Colonic mucosa (tissue), 4 donors: ENCODE measurements around the gene AFAP1L2. TPM values are rescaled to one million over a fixed set of nuclear protein-coding genes. Genes with fewer than 3 reads are reported as not detected.

ENCODE experiments used
- DNase-seq: peaks from one replicate; pipeline ENCODE4 v3.0.0-alpha.2; 2020
- H3K27ac ChIP-seq: fragments of 200-600 bp; one replicate; pipeline ENCODE4 v1.8.0; 2021
- H3K27me3 ChIP-seq: fragments of 200-600 bp; one replicate; pipeline ENCODE4 v1.8.0; 2021
- H3K36me3 ChIP-seq: fragments of 200-600 bp; one replicate; pipeline ENCODE4 v1.8.0; 2021
- H3K4me1 ChIP-seq: fragments of 200-600 bp; one replicate; pipeline ENCODE4 v1.8.0; 2021; ENCODE audit warnings: mild to moderate bottlenecking
- H3K4me3 ChIP-seq: fragments of 200-600 bp; one replicate; pipeline ENCODE4 v1.8.0; 2021
- H3K9ac ChIP-seq, 2 donors: one replicate each; pipeline ENCODE4 v1.7.0; 2013; ENCODE audit warnings: control low read depth in 2 of 2, low read depth in 2 of 2, low read length in 2 of 2
- H3K9me3 ChIP-seq: fragments of 200-600 bp; one replicate; pipeline ENCODE4 v1.8.0; 2021
- intact Hi-C: fragments of 100-400 bp; cut with DNase I; formaldehyde crosslinking; loops from one replicate; pipeline ENCODE4 v1.14.1; 2022
- total RNA-seq, 2 donors: library from RNA; stranded (reverse); fragmentation: NEBNext Ultra II Directional in 1 of 2; extraction: Animal tissue kit (Norgen Biotek cat#: 25700) in 1 of 2; gene quantifications; one replicate each; pipeline ENCODE4 v1.2.1, GENCODE V29; 2021
- TF ChIP-seq, protein P1 (sequence below): fragments of 200-600 bp; IDR thresholded peaks from one replicate; pipeline ENCODE4 v1.8.0; 2022; ENCODE audit warnings: antibody characterized with exemption, mild to moderate bottlenecking
- donor health status: healthy.
- donor health status: DM: no; HTN: no; CAD: no.
- donor health status: DM: no; HTN: no; CAD: no.

Gene AFAP1L2
- total RNA-seq, 2 donors from 2014 or later, result 7.9 to 13.7 TPM

- no peak for DNase-seq
- H3K9me3 ChIP-seq, result no peaks in the 10 kb centered on the region
- H3K9ac ChIP-seq, result no peak overlapping the region
- no peaks in the 10 kb centered on the region for H3K27me3 ChIP-seq
- no peaks in the 10 kb centered on the region for H3K36me3 ChIP-seq
- no peak overlapping the region for H3K27ac ChIP-seq
- intact Hi-C loops, result no loop called here
- TF ChIP-seq, protein P1, sequence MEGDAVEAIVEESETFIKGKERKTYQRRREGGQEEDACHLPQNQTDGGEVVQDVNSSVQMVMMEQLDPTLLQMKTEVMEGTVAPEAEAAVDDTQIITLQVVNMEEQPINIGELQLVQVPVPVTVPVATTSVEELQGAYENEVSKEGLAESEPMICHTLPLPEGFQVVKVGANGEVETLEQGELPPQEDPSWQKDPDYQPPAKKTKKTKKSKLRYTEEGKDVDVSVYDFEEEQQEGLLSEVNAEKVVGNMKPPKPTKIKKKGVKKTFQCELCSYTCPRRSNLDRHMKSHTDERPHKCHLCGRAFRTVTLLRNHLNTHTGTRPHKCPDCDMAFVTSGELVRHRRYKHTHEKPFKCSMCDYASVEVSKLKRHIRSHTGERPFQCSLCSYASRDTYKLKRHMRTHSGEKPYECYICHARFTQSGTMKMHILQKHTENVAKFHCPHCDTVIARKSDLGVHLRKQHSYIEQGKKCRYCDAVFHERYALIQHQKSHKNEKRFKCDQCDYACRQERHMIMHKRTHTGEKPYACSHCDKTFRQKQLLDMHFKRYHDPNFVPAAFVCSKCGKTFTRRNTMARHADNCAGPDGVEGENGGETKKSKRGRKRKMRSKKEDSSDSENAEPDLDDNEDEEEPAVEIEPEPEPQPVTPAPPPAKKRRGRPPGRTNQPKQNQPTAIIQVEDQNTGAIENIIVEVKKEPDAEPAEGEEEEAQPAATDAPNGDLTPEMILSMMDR, result no peak
- no peak overlapping the region for H3K4me3 ChIP-seq
- H3K4me1 ChIP-seq, result no peaks in the 10 kb centered on the region
Measured at GRCh38 chr10:114327537-114328440, 76.5 kb downstream of the AFAP1L2 start.

GRCh38 chr10:114326795-114327194 is 77.5 kb downstream of the AFAP1L2 start:
- TF ChIP-seq, protein P1, result no peak
- no peaks in the 10 kb centered on the region for H3K4me1 ChIP-seq
- H3K9ac ChIP-seq, result no peak overlapping the region
- H3K9me3 ChIP-seq, result no peaks in the 10 kb centered on the region
- intact Hi-C loops, result no loop called here
- H3K27ac ChIP-seq, result no peak overlapping the region
- H3K36me3 ChIP-seq, result no peaks in the 10 kb centered on the region
- DNase-seq, result no peak
- H3K4me3 ChIP-seq, result no peak overlapping the region
- H3K27me3 ChIP-seq, result no peaks in the 10 kb centered on the region

- DNase-seq, result no peak
- no peak overlapping the region for H3K9ac ChIP-seq
- no peaks in the 10 kb centered on the region for H3K36me3 ChIP-seq
- TF ChIP-seq, protein P1, result no peak
- H3K27ac ChIP-seq, result no peak overlapping the region
- intact Hi-C loops, result no loop called here
- H3K4me3 ChIP-seq, result no peak overlapping the region
- H3K4me1 ChIP-seq, result no peaks in the 10 kb centered on the region
- no peaks in the 10 kb centered on the region for H3K27me3 ChIP-seq
- H3K9me3 ChIP-seq, result no peaks in the 10 kb centered on the region
Measured at GRCh38 chr10:114323023-114323422, 81.3 kb downstream of the AFAP1L2 start.

DNA sequence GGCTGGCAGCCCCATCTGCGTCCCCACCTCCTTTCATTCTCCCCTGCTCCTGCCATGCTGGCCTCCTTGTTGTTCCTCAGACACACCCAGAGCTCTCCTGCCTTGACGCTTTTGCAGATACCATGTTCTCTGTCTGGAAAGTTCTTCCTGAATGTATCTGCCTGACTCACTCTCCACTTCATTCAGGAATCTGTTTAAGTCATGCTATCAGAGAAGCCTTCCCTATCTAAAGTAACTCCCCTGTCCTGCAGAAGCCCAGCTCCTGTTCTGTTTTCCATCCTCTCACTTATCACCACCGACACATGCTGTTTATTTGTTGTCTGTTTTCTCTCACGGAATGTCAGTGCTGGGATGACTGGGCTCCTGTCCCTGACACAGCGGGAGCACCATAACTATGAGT is 82.0 kb downstream of the AFAP1L2 start:
- Histone ChIP-seq H3K9me3 (no peaks in the 10 kb centered on the region), H3K27me3 (no peaks in the 10 kb centered on the region), H3K27ac (no peak overlapping the region), H3K4me3 (no peak overlapping the region), H3K36me3 (no peaks in the 10 kb centered on the region), H3K9ac (no peak overlapping the region), H3K4me1 (no peaks in the 10 kb centered on the region)
- intact Hi-C loops, result no loop called here
- TF ChIP-seq, protein P1, result no peak
- no peak for DNase-seq

DNA sequence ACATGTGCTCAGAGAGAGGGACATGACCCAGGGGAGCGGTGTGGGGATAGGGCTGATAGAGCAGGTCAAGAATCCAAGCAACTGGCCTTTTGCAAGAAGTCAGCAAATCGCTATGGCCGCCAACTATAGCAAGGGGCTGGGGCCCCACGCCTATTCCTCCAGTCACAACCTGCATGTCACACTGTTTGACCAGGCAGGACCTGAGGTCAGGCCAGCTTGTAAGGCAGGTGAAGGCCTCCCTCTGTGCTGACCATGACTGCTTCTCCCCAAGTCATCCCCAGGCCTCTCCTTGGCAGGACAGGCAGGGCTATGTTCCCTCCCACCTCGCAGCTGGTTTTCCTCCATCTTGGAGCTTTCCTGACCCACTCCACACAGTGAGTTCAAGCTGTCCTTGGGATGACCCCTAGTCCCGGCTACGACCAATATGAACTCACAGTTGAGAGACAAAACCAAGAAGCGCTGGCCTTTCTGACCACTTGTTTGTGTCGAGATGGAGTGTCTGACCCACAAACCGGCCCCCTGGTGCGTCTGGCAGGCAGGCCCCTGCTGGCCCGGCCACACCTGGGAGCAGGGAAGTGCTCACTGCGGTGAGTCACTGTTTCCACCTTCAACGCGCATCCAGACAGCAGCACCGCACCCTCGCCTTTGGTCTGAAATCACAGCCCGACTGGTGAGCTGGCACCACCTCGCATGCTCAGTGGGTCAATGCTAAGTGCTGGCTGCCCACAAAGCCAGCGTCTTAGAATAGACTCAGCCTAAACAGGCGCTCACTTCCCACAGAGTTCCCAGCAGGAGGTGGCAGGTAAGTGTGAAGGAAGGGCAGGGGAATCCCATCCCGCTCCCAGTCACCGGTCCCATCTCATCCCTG is 83.8 kb downstream of the AFAP1L2 start:
- Histone ChIP-seq H3K9me3 (no peaks in the 10 kb centered on the region), H3K4me1 (no peaks in the 10 kb centered on the region), H3K27me3 (no peaks in the 10 kb centered on the region), H3K27ac (no peak overlapping the region), H3K4me3 (no peak overlapping the region), H3K9ac (no peak overlapping the region), H3K36me3 (no peaks in the 10 kb centered on the region)
- intact Hi-C loops, result no loop called here
- DNase-seq, result no peak
- TF ChIP-seq, protein P1, result no peak
